SK-N-SH (cell line): ENCODE measurements around the gene MEGF6. TPM values are rescaled to one million over a fixed set of nuclear protein-coding genes. Genes with fewer than 3 reads are reported as not detected.

Experiments used
- CTCF ChIA-PET: fragments of 300-600, 350-600 bp; formaldehyde crosslinking; extraction: SDS; loops from one replicate; lab custom pipeline; 2021; lab: Yijun Ruan, JAX
- POLR2A ChIA-PET: fragments of 350-600 bp; sonication (Branson Sonifier 250); formaldehyde crosslinking; extraction: SDS; loops from one replicate; lab custom pipeline; 2020; ENCODE audit warnings: antibody characterized with exemption, inconsistent platforms; lab: Yijun Ruan, JAX
- DNase-seq: peaks from one replicate; pipeline ENCODE4 v3.0.0; 2012
- H2AFZ ChIP-seq: fragments of 200-600 bp; sonication (generic); 2 replicates; pipeline ENCODE4 v1.8.1; 2016; ENCODE audit warnings: antibody characterized with exemption, mild to moderate bottlenecking, low read depth
- H3F3A ChIP-seq: fragments of 200-600 bp; sonication (generic); replicated peaks from 2 replicates; pipeline ENCODE3; 2016; ENCODE audit warnings: antibody characterized with exemption, mild to moderate bottlenecking; ENCODE audit not compliant: insufficient read depth
- H3K27ac ChIP-seq, 2 experiments: fragments of 200-500 bp in 1 of 2; fragments of 200-600 bp in 1 of 2; sonication (Bioruptor generic) in 1 of 2; sonication (generic), shearing (Covaris generic) in 1 of 2; 2 replicates each; pipeline versions ENCODE4 v1.5.1 to v1.6.1; 2014 to 2016; ENCODE audit warnings: low read depth in 2 of 2, inconsistent platforms in 1 of 2, low read length in 1 of 2, mild to moderate bottlenecking in 1 of 2, mixed read lengths in 1 of 2
- H3K27me3 ChIP-seq: fragments of 200-600 bp; sonication (generic), shearing (Covaris generic); 2 replicates; pipeline ENCODE4 v1.6.1; 2016; ENCODE audit warnings: mixed run types; ENCODE audit not compliant: insufficient read depth
- H3K36me3 ChIP-seq, 2 experiments: fragments of 200-500 bp in 1 of 2; fragments of 200-600 bp in 1 of 2; sonication (Bioruptor generic) in 1 of 2; sonication (generic) in 1 of 2; replicated peaks in 1 of 2; 2 replicates each; pipeline versions ENCODE3 to v1.5.1; 2014 to 2016; ENCODE audit warnings: low read length in 1 of 2, mild to moderate bottlenecking in 1 of 2; ENCODE audit not compliant: insufficient read depth in 2 of 2, control insufficient read depth in 1 of 2
- H3K4me1 ChIP-seq, 2 experiments: fragments of 200-500 bp in 1 of 2; fragments of 200-600 bp in 1 of 2; sonication (Bioruptor generic) in 1 of 2; sonication (generic), shearing (Covaris generic) in 1 of 2; 2 replicates each; pipeline versions ENCODE4 v1.5.1 to v1.6.1; 2014 to 2016; ENCODE audit warnings: low read depth in 1 of 2, low read length in 1 of 2, mixed run types in 1 of 2; ENCODE audit not compliant: insufficient read depth in 2 of 2, control insufficient read depth in 1 of 2
- H3K4me2 ChIP-seq: fragments of 200-600 bp; sonication (generic), shearing (Covaris generic); 2 replicates; pipeline ENCODE4 v1.6.1; 2017; ENCODE audit warnings: mixed run types
- H3K4me3 ChIP-seq, 2 experiments: fragments of 200-500 bp in 1 of 2; fragments of 200-600 bp in 1 of 2; sonication (Bioruptor generic) in 1 of 2; sonication (generic), shearing (Covaris generic) in 1 of 2; 2 replicates each; pipeline versions ENCODE4 v1.5.1 to v1.8.1; 2014 to 2016; ENCODE audit warnings: low read depth in 2 of 2, inconsistent platforms in 1 of 2, low read length in 1 of 2, mild to moderate bottlenecking in 1 of 2, mixed read lengths in 1 of 2, moderate library complexity in 1 of 2
- H3K79me2 ChIP-seq: fragments of 200-600 bp; sonication (generic); 2 replicates; pipeline ENCODE4 v1.8.1; 2017; ENCODE audit warnings: mild to moderate bottlenecking; ENCODE audit not compliant: insufficient read depth
- H3K9ac ChIP-seq: fragments of 200-600 bp; sonication (generic); 2 replicates; pipeline ENCODE4 v1.6.1; 2017; ENCODE audit warnings: mixed run types
- H3K9me2 ChIP-seq: fragments of 200-600 bp; sonication (generic); 2 replicates; pipeline ENCODE4 v1.6.1; 2017; ENCODE audit warnings: mixed run types
- H3K9me3 ChIP-seq: fragments of 200-600 bp; sonication (generic); 2 replicates; pipeline ENCODE4 v1.6.1; 2017; ENCODE audit warnings: mixed run types, mild to moderate bottlenecking, moderate library complexity
- H4K20me1 ChIP-seq: fragments of 200-600 bp; sonication (generic); 2 replicates; pipeline ENCODE4 v1.6.1; 2017; ENCODE audit warnings: mild to moderate bottlenecking, mixed run types; ENCODE audit not compliant: insufficient read depth
- CTCF ChIP-seq: fragments of 200-600 bp; sonication (generic); IDR thresholded peaks from 2 replicates; pipeline ENCODE4 v1.6.1; 2017; ENCODE audit warnings: antibody characterized with exemption, mild to moderate bottlenecking, moderate library complexity
- ELF1 ChIP-seq: IDR thresholded peaks from 2 replicates; pipeline ENCODE4 v1.4.0; 2012
- EP300 ChIP-seq, 2 experiments: IDR thresholded peaks; 2 replicates each; pipeline versions ENCODE4 v1.4.0 to v1.6.1; 2012; ENCODE audit warnings: borderline replicate concordance in 1 of 2, low read depth in 1 of 2, low read length in 1 of 2
- FOSL2 ChIP-seq: IDR thresholded peaks from 2 replicates; pipeline ENCODE4 v1.4.0; 2012; ENCODE audit warnings: low read depth, mild to moderate bottlenecking, moderate library complexity, borderline replicate concordance
- FOXJ3 ChIP-seq: sonication (generic); formaldehyde crosslinking; IDR thresholded peaks from 2 replicates; pipeline ENCODE4 v1.5.1; 2020; ENCODE audit warnings: mild to moderate bottlenecking, missing genetic modification reagents
- FOXM1 ChIP-seq: IDR thresholded peaks from 2 replicates; pipeline ENCODE4 v1.4.0; 2012; ENCODE audit warnings: low read depth, mild to moderate bottlenecking
- GATA2 ChIP-seq: sonication (generic); formaldehyde crosslinking; IDR thresholded peaks from 2 replicates; pipeline ENCODE4 v1.5.0; 2020; ENCODE audit warnings: mild to moderate bottlenecking, missing genetic modification reagents
- IRF3 ChIP-seq: fragments of 150-350 bp; IDR thresholded peaks from 2 replicates; pipeline ENCODE4 v1.6.1; 2016; ENCODE audit warnings: mild to moderate bottlenecking, low read depth, low read length
- JUND ChIP-seq: IDR thresholded peaks from 2 replicates; pipeline ENCODE4 v1.4.0; 2012
- MXI1 ChIP-seq: IDR thresholded peaks from 2 replicates; pipeline ENCODE4 v1.6.1; 2012; ENCODE audit warnings: mild to moderate bottlenecking, low read depth, low read length, improper control_type of control experiment
- NFIC ChIP-seq: IDR thresholded peaks from 2 replicates; pipeline ENCODE4 v1.4.0; 2012; ENCODE audit warnings: borderline replicate concordance
- NRF1 ChIP-seq: IDR thresholded peaks from 2 replicates; pipeline ENCODE4 v1.6.1; 2012; ENCODE audit warnings: low read depth, mild to moderate bottlenecking, low read length
- RAD21 ChIP-seq: IDR thresholded peaks from 2 replicates; pipeline ENCODE4 v1.6.1; 2012; ENCODE audit warnings: mild to moderate bottlenecking, low read length
- REST ChIP-seq: IDR thresholded peaks from 2 replicates; pipeline ENCODE4 v1.6.1; 2012; ENCODE audit warnings: mild to moderate bottlenecking, low read depth, low read length, moderate library complexity
- TCF12 ChIP-seq: IDR thresholded peaks from 2 replicates; pipeline ENCODE4 v1.4.0; 2012
- USF1 ChIP-seq: IDR thresholded peaks from 2 replicates; pipeline ENCODE4 v1.4.0; 2012; ENCODE audit warnings: low read depth, borderline replicate concordance
- USF2 ChIP-seq: fragments of 150-350 bp; IDR thresholded peaks from 2 replicates; pipeline ENCODE4 v1.6.1; 2017; ENCODE audit warnings: antibody characterized with exemption, low read length, low read depth, borderline replicate concordance
- WGBS: methylation state at CpG from one replicate; pipeline ENCODE4 v1.1.6; 2017; ENCODE audit warnings: low lambda C conversion rate; 5-methylcytosine and 5-hydroxymethylcytosine counted together
- polyA plus RNA-seq, 3 experiments: library from polyadenylated mRNA; depleted of rRNA; stranded (reverse); fragments of >200 nt; gene quantifications; 2 replicates each; pipeline ENCODE4 v1.2.3, GENCODE V29; 2012
- TF ChIP-seq, protein P1 (sequence below): IDR thresholded peaks from 2 replicates; pipeline ENCODE4 v1.4.0; 2012; ENCODE audit warnings: low read depth, borderline replicate concordance

Gene MEGF6
- polyA plus RNA-seq, 1 of the 3 experiments (the other 2 are of a cell fraction), result 7.6 TPM

GRCh38 chr1:3440711-3441409 lies 170.4 kb downstream of the MEGF6 start:
- Histone ChIP-seq H3K79me2 (no peaks in the 10 kb centered on the region), H2AFZ (no peak overlapping the region), H3K27me3 (no peaks in the 10 kb centered on the region), H3K4me1 (no peaks in the 10 kb centered on the region), H4K20me1 (no peaks in the 10 kb centered on the region), H3K4me2 (no peak overlapping the region), H3K4me3 (no peak overlapping the region), H3K9me2 (no peaks in the 10 kb centered on the region), H3K36me3 (no peaks in the 10 kb centered on the region), H3F3A (no peaks in the 10 kb centered on the region), H3K9me3 (no peaks in the 10 kb centered on the region), H3K27ac (no peak overlapping the region), H3K9ac (no peak overlapping the region)
- DNase-seq, result no peak
- 59% methylated on average over 11 of the region's 20 CpGs for WGBS
- POLR2A ChIA-PET, result no interaction called here
- CTCF ChIA-PET, result interaction anchor here (1.0 to 5.3 kb wide), 5 partner anchors 9 to 178 kb away, joined by 3 to 64 read pairs (median 4); no protein-coding TSS in a partner anchor
- TF ChIP-seq, protein P1, sequence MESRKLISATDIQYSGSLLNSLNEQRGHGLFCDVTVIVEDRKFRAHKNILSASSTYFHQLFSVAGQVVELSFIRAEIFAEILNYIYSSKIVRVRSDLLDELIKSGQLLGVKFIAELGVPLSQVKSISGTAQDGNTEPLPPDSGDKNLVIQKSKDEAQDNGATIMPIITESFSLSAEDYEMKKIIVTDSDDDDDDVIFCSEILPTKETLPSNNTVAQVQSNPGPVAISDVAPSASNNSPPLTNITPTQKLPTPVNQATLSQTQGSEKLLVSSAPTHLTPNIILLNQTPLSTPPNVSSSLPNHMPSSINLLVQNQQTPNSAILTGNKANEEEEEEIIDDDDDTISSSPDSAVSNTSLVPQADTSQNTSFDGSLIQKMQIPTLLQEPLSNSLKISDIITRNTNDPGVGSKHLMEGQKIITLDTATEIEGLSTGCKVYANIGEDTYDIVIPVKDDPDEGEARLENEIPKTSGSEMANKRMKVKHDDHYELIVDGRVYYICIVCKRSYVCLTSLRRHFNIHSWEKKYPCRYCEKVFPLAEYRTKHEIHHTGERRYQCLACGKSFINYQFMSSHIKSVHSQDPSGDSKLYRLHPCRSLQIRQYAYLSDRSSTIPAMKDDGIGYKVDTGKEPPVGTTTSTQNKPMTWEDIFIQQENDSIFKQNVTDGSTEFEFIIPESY, result no peak
- no peak for TF ChIP-seq CTCF
- no peak for TF ChIP-seq TCF12
- no peak for TF ChIP-seq MXI1
- no peak for TF ChIP-seq RAD21
- TF ChIP-seq NRF1, result no peak
- TF ChIP-seq USF2, result no peak
- no peak for TF ChIP-seq NFIC
- TF ChIP-seq FOSL2, result no peak
- TF ChIP-seq IRF3, result no peak
- no peak for TF ChIP-seq JUND
- no peak for TF ChIP-seq REST
- no peak for TF ChIP-seq GATA2 (CRISPR knock-in tag)
- TF ChIP-seq USF1, result no peak
- no peak for TF ChIP-seq FOXM1
- TF ChIP-seq FOXJ3, result no peak
- no peak for TF ChIP-seq ELF1
- no peak for TF ChIP-seq EP300 (IDR thresholded peaks at IDR 0.05; ENCODE audit: borderline replicate concordance in 1 of 2, low read depth in 1 of 2, low read length in 1 of 2)
